Heart left ventricle (tissue), 13 donors: ENCODE data around the gene CFAP97D2.

Source experiments
- CTCF ChIP-seq, 12 donors: fragments of 200-600 bp; sonication (generic) in 4 of 12; IDR thresholded peaks; one replicate each; pipeline versions ENCODE4 v1.5.0 to v1.8.0; 2018 to 2022; ENCODE audit warnings: antibody characterized with exemption in 12 of 12, mild to moderate bottlenecking in 5 of 12
- POLR2A ChIP-seq, 2 donors: fragments of 450-650 bp; IDR thresholded peaks; one replicate each; pipeline ENCODE4 v1.6.1; 2017; ENCODE audit warnings: antibody characterized with exemption in 2 of 2, mild to moderate bottlenecking in 2 of 2, moderate library complexity in 2 of 2
- donor health status: ischemic (EF 13 %, LVEDD 7.1; RV severe dilation, severe dysfunction).
- donor health status: DM: no; HTN: yes; CAD: no.
- donor health status: DM: no; HTN: no; CAD: no.
- donor health status: ischemic (EF 25% LVEDD 6.9; RV normal size, moderate dysfunction).
- donor health status: ischemic (EF 25% LVEDD 5.7; RV mildly dilated, moderate dysfunction).
- donor health status: ischemic (EF 35%, LVEDD 5.7; RV mildly dilated, moderate dysfunction).
- donor health status: nonischemic (EF 11% LVEDD 7.7; RV severe dilation, severe dysfunction).
- donor health status: DM: yes; HTN: yes; CAD: no.
- donor health status: PGD.
- donor health status: ischemic (EF 29% LVEDD 5.4; RV normal size, mild dysfunction).
- donor health status: nonischemic (EF 23%, LVEDD 6.1; RV moderate dilation, normal function).

- TF ChIP-seq CTCF (IDR thresholded peaks at IDR 0.05) = no peak
- no peak for TF ChIP-seq POLR2A (IDR thresholded peaks at IDR 0.05)
Observed at GRCh38 chr13:114259374-114259773, 80.3 kb downstream of the CFAP97D2 start.
